ENCODE data around the gene ADGRL2. TPM values are rescaled to one million over a fixed set of nuclear protein-coding genes. Genes with fewer than 3 reads are reported as not detected.
A peak's percentile ranks its signal among the peaks of the same experiment; 100 is the strongest.

Gene ADGRL2
- 49.2 and 55.7 TPM in 2 replicates for polyA plus RNA-seq (2014; cell fraction: cytosol; rRNA removed)
- 36.8 and 47.0 TPM in 2 replicates for polyA plus RNA-seq (2014; cell fraction: nucleus; rRNA removed)

DNA sequence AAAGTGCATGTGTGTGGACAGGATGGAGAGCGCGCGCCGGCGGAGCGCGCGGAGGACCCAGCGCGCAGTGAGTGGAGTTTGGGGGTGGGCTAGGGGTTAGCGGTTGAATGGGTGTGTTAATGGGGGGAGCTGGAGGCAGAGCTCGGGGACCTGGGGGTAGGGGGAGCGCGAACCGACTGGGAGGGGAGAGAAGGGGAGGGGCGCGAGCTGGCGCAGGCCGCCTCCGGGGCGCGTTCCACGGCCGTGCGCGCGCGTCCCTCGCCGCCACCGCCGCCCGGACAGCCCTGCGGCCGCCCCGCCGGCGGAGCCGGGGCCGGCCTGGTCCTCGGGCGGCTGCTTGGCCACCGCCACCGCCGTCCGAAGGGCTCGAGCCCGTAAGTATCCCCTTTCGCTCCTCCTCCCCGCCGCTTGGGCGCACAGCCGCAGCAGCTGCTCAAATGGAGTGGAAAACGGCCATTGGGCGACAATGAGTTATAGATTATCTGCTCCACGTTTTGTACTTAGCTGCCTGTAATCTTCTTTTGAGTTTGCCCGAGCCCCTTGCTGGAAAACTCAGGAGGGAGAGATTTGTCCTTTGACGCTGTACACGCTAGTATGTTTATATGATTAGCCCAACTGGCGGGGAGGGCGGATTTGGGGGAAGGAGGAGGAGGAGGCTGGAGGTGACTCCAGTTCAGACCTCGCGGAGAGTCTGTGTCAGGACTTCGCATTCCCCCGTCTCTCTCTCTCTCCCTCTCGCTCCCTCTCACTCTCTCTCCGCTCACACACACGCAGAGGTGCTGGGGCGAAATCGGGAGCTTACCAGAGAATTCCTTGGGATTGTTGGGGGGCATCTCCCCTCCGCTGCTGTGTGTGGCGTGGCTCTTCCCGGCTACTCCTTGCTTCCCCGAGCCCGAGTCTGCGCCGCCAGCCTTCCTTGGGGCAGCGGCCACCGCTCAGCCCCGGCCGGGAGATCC lies at the start of gene ADGRL2:
Gene ADGRL2 (plus strand): TSS at position 240 of the 956 bp plus-strand sequence. CDS start 36,051 bp downstream, outside the sequence.
- DNase-seq (ENCODE audit: low spot score): peak; percentile 91

DNA sequence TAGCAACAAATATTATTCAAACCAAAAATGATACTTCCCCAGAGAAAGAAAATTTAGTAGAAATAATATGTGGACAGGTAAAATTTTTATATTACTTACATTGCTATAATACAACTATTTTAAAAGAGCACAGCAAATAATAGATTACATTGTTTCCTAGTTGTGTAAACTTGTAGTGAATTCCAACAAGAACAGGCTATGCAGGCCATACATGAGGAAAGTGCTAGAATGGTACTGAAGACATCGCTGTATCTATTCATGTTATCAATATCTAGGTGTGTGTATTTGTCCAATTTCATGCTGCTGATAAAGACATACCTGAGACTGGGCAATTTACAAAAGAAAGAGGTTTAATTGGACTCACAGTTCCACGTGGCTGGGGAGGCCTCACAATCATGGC lies 47.9 kb upstream of the ADGRL2 start:
- DNase-seq (ENCODE audit: low spot score): no peak

DNA sequence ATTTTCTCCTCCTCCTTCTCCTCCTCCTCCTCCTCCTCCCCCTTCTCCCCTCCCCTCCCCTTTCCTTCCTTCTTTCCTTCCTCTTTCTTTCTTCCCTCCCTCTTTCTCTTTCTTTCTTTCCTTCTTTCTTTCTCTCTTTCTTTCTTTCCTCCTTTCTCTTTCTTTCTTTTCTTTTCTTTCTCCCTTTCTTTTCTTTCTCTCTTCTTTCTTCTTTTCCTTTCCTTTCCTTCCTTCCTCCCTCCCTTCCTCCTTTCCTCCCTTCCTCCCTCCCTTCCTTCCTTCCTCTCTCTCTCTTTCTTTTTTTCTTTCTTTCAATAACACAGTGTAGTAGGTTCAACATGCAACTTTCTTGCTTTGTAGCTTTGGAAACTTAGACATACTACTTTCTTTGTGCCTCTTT lies 46.3 kb upstream of the ADGRL2 start:
- no peak for DNase-seq (ENCODE audit: low spot score)

DNA sequence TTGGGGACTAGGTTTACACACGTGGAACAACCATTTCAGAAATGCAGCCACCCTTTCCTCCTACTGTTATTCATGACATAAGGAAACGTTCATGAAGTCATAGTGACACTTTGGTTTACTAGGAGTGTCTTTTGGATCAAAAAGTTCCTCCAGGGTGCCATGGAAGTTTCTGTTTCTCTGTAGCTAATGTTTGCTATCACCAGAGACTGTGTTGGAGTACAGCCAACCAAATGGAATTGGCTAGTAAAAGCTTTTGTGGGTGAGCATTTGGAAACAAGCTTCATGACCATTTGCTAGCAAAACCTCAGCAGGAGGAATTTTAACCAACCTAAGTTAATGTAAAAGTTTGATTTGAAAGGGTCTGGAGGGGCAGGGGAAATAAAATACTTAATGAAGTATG lies 43.9 kb upstream of the ADGRL2 start:
- no peak for DNase-seq (ENCODE audit: low spot score)

DNA sequence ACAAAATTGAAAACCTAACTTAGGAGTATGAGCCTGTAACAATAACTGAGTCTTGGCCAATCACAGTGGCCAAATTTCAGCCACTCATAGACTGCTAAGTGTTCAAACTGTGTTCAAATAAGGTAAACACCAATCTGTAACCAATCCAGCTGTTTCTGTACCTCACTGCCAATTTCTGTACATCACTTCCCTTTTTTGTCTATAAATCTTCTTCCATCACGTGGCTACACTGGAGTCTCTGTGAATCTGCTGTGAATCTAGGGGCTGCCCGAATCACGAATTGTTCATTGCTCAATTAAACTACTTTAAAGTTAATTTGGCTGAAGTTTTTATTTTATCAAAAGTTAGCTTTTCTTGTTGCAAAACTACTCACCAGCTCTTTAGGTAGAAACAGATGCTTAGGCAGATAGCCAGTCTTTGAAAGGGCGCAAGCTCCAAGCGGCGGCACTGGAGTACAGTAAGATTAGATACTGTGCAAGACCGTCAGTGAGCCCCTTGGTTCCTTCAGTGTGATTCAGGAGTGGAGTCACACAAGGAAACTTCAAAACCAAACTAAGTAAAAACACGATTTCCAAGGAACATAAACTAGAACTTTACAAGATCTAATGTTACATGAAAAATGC lies 43.2 kb upstream of the ADGRL2 start:
- no peak for DNase-seq (ENCODE audit: low spot score)

DNA sequence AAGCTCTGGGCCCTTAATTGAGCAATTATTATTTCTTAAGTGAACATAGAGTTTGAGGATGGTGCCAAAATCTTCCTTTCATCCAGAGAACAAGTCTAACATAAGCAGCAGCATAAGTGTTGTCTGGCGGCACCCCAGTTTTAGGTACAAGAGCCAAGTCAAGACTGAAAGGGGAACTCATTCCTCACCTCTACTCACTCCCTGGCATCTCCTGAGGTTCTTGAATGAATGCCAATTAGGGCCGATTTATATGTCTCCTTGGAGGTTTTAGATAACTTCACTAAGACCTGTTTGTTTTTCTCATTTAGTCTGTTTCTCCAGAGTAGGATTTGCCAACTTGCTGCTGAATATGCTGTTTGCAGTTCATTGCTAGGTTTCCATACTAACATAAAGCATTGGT lies 42.6 kb upstream of the ADGRL2 start:
- no peak for DNase-seq (ENCODE audit: low spot score)

DNA sequence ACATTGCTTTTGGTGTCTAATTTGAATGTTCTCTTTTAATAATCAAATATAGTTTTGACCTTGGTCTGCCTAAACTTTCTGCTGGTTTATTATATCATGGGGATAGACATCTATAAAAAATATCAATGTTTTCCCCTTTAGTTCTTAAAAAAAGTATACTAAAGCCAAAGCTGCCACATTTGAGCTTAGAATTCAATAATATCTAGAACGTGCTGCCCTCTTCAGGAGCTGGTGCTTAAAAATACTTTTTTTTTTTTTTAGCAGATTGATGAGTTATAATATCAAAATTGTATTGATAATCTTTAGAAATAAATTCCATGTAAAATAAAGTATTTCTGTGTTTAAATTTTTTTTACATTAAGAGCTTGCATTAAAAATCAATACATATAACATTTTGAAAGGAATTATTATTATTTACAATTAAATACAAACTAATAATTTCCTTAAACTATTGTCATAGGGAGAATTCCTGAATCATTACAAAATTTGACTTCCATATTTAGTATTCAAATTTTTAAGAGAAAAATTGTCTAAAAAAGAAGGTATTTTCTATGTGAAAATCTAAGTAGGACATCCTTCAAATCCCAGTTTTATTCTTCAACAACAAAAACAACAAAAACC lies 40.1 kb upstream of the ADGRL2 start:
- DNase-seq (ENCODE audit: low spot score): peak; percentile 1

DNA sequence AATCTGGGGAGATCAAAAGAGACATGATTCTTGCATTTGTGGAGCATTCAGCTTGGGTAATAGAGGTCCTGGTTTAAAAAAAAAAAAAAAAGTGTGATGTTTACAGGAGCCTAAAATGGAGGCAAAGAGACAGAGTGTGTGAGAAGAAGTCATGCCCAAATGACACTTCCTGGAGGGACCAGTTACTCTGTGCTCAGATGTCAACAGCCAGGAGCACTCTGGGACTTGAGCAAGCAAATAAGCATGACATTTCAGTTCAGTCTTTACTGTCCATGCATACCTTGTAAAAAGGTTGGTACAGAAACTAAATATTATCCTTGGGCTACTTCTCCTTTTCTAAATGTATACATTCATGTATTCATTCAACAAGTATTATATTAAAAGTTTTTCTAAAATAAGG lies 25.2 kb upstream of the ADGRL2 start:
- DNase-seq (ENCODE audit: low spot score): no peak

DNA sequence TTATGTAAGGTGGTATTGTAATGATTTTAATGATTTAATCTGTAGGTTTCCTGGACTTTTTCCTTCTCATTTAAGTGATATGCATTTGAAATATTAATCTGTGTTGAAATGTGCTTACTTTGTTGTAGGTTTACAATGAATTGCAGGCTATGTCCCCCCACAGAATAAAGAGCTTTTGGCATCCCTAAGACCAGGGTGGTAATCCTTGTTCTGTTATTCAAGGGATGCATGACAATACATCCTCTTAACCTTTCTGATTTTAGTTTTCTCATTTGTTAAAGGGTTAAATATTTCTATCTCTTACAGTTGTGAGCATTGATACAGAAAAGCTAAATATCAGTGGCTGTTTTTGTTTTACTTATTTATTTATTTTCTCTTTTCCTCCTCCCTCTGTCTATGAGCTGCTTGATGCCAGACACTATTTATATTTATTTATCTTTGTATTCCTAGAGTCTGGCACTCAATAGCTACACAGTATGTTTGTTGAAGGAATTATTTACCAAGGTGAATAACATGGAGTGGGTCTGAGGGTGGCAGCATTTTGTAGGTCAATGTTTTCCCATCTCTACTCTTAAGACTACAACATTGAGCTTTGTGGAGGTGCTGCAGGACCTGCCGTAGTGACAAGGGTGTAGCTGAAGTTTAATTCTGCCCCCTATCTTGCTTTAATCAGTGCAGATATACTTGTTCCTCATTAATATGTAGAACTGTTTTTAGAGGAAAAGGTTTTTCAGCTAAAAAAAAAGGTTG lies 19.9 kb upstream of the ADGRL2 start:
- DNase-seq (ENCODE audit: low spot score): no peak

DNA sequence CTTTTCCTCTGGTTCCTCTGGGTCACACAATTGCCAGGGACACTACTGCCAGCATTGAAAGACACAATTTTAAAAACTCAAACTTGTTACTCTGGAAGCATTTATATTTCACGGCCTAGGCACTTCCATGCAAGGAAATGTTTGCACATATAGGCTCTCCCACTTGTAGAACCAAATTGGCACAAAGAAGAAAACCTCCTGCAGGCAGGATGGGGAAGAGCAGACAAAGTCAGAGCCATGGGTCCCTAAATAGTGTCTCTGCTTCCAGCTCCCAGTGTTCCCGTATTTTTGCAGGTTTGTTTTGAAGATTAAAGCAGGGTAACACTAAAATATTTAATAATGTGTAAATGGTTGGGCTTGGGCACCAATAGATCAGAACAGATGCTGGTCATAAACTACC lies 19.0 kb upstream of the ADGRL2 start:
- no peak for DNase-seq (ENCODE audit: low spot score)

DNA sequence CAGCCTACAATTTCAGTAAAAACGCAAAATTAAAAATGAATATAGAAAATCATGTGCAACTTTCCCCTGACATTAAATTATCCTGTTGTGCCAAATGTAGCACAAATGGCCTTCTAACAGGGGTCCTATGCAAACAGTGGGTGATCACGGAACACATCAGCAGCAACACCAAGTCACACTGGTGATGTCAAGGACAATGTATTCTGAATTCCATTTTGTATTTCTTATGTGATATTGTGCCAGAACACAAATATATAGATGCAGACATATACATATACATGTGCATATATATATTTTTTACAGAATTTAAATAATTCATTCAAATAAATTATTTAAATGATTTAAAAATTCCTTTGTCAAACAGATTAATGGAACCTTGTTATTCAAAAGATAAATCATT lies 8.6 kb upstream of the ADGRL2 start:
- no peak for DNase-seq (ENCODE audit: low spot score)

DNA sequence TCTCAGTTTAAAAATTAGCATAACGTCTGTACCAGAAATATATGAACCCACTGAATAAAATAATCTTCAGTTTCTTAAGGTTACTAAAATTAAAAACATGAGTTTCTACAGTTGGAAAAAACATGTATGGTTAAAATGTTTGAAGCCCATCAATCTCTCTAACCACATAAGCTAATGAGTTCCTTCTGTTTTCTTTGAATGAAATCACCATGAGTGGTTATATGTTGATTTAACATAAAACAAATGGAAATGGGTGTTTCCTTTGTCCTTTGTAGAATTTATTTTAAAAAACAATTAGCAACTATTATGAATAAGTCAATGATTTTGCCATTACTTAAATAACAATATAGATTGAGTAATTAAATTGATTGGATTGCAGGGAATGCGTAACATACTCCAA lies 3.0 kb upstream of the ADGRL2 start:
- DNase-seq (ENCODE audit: low spot score): no peak

DNA sequence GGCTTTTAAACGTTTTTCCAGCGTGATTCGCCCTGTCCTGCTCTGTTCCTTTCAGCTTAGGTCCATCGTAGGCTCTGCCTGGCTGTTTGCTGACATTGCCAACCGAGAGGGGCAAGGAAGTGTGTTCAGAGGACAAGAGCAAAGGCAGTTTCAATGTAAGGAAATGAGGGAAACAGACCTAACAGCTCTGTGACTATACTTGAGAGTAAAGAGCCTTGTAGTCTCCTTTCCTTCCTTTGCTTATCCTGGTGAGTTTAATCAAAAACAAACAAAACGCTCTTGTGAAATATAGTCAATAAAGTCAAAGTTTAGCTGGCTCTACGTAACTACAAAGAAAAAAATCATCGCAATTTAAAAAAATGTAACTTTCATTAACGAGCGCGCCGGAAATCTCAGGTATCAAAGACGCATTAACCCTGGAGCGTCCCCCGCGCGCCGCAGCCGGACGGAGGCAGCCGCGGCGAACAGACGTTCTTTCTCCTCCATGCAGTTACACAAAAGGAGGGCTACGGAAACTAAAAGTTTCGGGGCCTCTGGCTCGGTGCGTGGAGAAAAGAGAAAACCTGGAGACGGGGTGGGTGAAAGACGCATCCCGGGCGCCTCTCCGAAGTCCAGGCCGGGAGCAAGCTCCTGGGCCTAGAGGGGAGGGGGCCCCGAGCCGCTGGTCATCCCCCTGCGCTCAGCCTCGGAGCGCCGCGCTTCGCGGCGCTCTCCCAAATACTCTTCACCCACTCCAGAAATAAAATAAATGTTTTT lies 617 bp upstream of the ADGRL2 start:
- DNase-seq (ENCODE audit: low spot score): peak; percentile 87

DNA sequence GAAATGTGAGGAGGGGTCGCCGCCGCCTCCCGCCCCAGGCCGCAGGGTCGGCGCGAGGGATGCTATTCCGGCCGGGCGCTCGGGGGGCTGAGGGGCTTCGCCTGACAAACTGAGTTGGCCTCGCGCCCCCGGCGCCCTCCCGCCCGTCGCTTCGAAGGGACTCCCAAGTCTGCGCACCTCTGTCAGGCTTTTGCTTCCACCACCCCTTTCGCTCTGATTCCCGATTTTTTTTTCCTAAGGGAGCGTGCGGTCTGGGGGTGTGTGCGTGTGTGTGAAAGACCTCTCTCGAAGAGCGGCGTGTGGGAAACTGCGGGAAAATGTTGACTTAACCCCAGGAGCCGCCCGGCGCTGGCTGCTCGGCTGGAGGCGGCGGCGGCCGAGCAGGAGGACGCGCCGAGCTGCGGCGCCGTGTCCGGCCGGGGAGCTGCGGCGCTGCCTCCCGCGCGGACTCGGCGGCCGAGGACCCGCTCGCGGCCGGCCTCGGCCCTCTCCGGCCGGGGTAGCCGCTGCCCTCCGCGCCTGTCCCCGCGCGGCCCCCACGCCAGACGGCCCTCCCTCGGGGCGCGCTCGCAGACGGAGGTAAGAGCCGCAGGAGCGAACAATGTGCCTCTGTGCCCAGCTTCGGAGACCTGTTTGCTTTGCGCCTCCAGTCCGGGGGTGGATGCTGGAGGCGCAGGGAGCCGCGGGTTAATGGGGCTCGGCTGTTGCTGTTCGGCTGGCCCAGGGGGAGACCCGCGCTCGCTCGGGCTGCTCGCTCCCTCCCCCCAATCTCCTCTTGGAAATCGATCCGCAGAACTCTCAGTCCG lies 1.1 kb downstream of the ADGRL2 start:
- peak; percentile 30 for DNase-seq (ENCODE audit: low spot score)

DNA sequence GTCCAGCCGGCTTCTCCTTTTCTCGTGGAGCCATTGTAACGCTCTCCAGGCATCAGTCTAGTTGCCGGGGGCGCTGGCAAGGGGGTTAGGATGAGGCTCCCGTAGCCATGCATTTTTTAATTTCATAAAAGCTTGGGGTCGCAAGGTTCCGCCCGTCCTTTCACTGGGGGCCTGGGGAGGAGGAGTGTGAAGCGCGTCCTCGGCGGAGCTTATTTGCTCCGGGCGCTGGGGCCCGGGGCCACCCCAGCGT lies 1.6 kb downstream of the ADGRL2 start:
- DNase-seq (ENCODE audit: low spot score): no peak

DNA sequence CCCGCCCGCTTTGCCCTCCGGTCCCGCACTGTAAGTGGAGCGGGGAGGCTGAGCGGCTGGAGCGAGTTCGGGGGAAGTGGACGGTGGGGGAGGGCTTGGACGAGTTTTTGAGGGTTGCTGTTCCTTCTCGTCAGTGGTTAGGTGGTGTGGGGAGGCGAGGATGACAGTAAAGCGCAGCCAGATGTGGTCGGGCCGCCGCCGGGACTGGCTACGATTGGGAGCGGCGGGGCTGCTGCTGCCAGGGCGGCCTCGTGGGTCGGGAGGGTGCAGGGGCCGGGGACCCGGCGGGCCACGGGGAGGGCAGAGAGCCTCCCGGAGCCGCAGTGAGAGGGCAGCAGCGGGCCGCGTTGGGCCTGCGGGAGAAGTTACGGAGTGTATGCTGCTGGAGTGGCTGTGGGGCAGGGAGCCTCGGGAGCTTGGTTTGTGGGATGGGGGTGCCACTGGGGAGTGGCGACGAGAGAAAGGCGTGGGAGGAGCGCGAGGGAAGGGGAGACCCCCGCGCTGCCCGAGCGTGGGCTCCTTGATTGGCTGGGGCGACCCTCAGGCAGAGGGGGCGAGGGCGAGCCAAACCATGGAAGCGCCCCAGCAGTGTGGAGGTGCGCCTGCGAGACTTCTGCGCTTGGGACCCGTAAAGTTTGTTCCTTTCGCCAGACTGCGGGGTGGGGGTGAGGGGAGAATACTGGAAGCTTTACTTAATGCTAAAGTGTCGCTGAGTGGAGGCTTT lies 2.1 kb downstream of the ADGRL2 start:
- DNase-seq (ENCODE audit: low spot score): peak; percentile 64

DNA sequence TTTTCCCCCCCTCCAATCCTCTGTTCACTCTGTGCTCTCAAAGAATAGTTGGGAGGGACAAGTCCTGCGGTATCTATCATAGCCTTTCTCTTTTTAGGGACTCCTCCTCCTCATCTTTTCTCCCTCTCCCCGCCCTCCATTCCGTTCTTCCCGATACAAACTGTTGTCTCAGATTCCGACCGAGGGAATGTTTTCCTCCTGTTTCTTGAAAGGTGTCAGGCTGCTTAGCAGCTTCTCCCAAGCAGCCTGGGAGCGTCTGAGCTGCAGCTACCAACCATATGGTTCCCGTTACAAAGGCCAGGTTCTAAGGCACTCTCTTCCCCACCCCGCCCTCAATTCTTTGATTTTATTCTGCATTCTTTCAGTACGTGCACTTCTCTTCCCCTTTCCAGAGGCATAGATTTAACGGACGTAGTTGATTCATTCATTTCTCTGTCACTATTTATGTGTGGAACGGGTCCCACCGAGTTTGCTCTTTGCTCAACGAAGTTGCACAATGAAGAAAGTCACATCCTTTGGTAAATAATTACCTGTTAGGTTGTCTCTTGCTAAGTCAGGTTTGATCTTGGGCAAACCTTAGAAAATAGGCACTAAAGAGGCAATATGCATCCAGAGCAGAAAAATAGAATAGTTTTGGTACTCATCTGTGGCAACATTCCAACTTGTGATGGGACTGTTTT lies 2.8 kb downstream of the ADGRL2 start:
- peak; percentile 36 for DNase-seq (ENCODE audit: low spot score)

DNA sequence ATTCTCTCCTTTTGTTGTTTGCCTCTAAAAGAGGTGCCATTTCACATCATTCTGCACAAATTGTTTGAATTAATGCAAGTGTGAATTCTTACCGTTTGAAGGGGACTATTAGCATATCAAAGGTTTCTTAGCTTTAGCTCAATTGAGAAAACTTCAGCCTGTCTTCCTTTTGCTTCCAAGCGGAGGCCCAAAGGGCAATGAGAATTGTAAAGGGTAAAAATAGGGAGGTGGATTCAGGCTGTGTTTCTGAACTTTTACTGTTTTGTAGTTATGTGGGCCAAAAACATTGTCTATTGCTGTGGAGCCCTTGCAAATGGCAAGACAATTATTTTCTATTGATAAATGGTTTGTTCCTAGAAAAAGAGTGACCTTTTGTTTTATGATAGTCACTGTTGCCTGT lies 3.6 kb downstream of the ADGRL2 start:
- no peak for DNase-seq (ENCODE audit: low spot score)
